H1 (cell line): ENCODE measurements around the gene MREG. TPM values are rescaled to one million over a fixed set of nuclear protein-coding genes. Genes with fewer than 3 reads are reported as not detected.

Experiments used
- CTCF ChIA-PET: fragments of 300-600 bp; sonication (Branson Sonifier 250); formaldehyde crosslinking; loops from one replicate; lab custom pipeline; 2021; ENCODE audit not compliant: partially characterized antibody; lab: Charles Lee
- POLR2A ChIA-PET: fragments of 300-600 bp; sonication (Branson Sonifier 250); formaldehyde crosslinking; loops from one replicate; lab custom pipeline; 2021; ENCODE audit warnings: inconsistent platforms; ENCODE audit not compliant: partially characterized antibody; lab: Charles Lee
- DNase-seq, 2 experiments: peaks; one replicate each; pipeline versions ENCODE4 v3.0.0 to v3.0.0-alpha.2; 2010 to 2022; ENCODE audit warnings: low spot score in 2 of 2, low read depth in 1 of 2, mixed read lengths in 1 of 2
- FAIRE-seq: peaks from 2 replicates; lab custom pipeline; 2011; peaks lifted over from hg19 to GRCh38; lab: Jason Lieb, UNC
- H2AFZ ChIP-seq: 2 replicates; pipeline ENCODE4 v1.8.1; 2012; ENCODE audit warnings: low read length, inconsistent platforms
- H2AK5ac ChIP-seq: 2 replicates; pipeline ENCODE4 v1.6.1; 2013; ENCODE audit warnings: low read depth, low read length
- H2BK120ac ChIP-seq: replicated peaks from 2 replicates; pipeline ENCODE3; 2013; ENCODE audit warnings: low read depth, low read length, inconsistent platforms
- H2BK12ac ChIP-seq: 2 replicates; pipeline ENCODE4 v1.6.1; 2013; ENCODE audit warnings: low read depth, low read length
- H2BK15ac ChIP-seq: 2 replicates; pipeline ENCODE4 v1.6.1; 2013; ENCODE audit warnings: low read length
- H2BK20ac ChIP-seq: 2 replicates; pipeline ENCODE4 v1.6.1; 2013; ENCODE audit warnings: low read length
- H2BK5ac ChIP-seq: 2 replicates; pipeline ENCODE4 v1.6.1; 2013; ENCODE audit warnings: low read depth, low read length
- H3K14ac ChIP-seq: 2 replicates; pipeline ENCODE4 v1.6.1; 2013; ENCODE audit warnings: inconsistent platforms; ENCODE audit not compliant: insufficient read length
- H3K18ac ChIP-seq: 2 replicates; pipeline ENCODE4 v1.6.1; 2013; ENCODE audit warnings: low read length; ENCODE audit errors: extremely low read depth
- H3K23ac ChIP-seq: 2 replicates; pipeline ENCODE4 v1.6.1; 2013; ENCODE audit warnings: inconsistent platforms; ENCODE audit not compliant: insufficient read length
- H3K23me2 ChIP-seq: 2 replicates; pipeline ENCODE4 v1.6.1; 2013; ENCODE audit warnings: low read depth, low read length
- H3K27ac ChIP-seq: 2 replicates; pipeline ENCODE4 v1.6.1; 2011; ENCODE audit warnings: low read depth, low read length, inconsistent platforms
- H3K27me3 ChIP-seq, 4 experiments: replicated peaks in 1 of 4; 1 replicate in 1 of 4; 2 replicates in 3 of 4; pipeline versions ENCODE4 v1.6.1 to v1.8.1; 2011 to 2013; ENCODE audit warnings: low read length in 3 of 4, mild to moderate bottlenecking in 3 of 4, inconsistent platforms in 2 of 4, mixed read lengths in 2 of 4, moderate library complexity in 1 of 4; ENCODE audit not compliant: control insufficient read depth in 3 of 4, insufficient read depth in 3 of 4; ENCODE audit errors: extremely low read depth in 1 of 4
- H3K36me3 ChIP-seq, 4 experiments: 2 replicates each; pipeline versions ENCODE4 v1.6.1 to v1.8.1; 2011 to 2013; ENCODE audit warnings: mild to moderate bottlenecking in 4 of 4, low read length in 3 of 4, moderate library complexity in 2 of 4, control low read depth in 1 of 4, inconsistent platforms in 1 of 4; ENCODE audit not compliant: insufficient read depth in 4 of 4, control insufficient read depth in 2 of 4
- H3K4ac ChIP-seq: replicated peaks from 2 replicates; pipeline ENCODE3; 2013; ENCODE audit warnings: low read length, low read depth, mixed read lengths, inconsistent platforms; ENCODE audit not compliant: insufficient read length
- H3K4me1 ChIP-seq, 4 experiments: replicated peaks in 1 of 4; 1 replicate in 1 of 4; 2 replicates in 3 of 4; pipeline versions ENCODE4 v1.6.1 to v1.8.1; 2011 to 2013; ENCODE audit warnings: low read length in 3 of 4, inconsistent platforms in 2 of 4, mixed read lengths in 1 of 4; ENCODE audit not compliant: insufficient read depth in 4 of 4, control insufficient read depth in 3 of 4
- H3K4me2 ChIP-seq, 2 experiments: 2 replicates each; pipeline versions ENCODE4 v1.6.1 to v1.8.1; 2011 to 2013; ENCODE audit warnings: low read depth in 2 of 2, low read length in 2 of 2, control low read depth in 1 of 2, inconsistent platforms in 1 of 2, mild to moderate bottlenecking in 1 of 2; ENCODE audit not compliant: insufficient read depth in 1 of 2
- H3K4me3 ChIP-seq, 4 experiments: fragments of 200-600, 300-600 bp in 1 of 4; sonication (generic), shearing (Covaris generic), sonication (Bioruptor Twin) in 1 of 4; 2 replicates each; pipeline versions ENCODE4 v1.5.1 to v1.8.1; 2011 to 2016; ENCODE audit warnings: low read length in 4 of 4, low read depth in 3 of 4, control low read depth in 2 of 4, inconsistent platforms in 2 of 4, mild to moderate bottlenecking in 2 of 4, mixed read lengths in 1 of 4, moderate library complexity in 1 of 4; ENCODE audit not compliant: insufficient read depth in 2 of 4; ENCODE audit errors: extremely low read depth in 1 of 4
- H3K56ac ChIP-seq: replicated peaks from 2 replicates; pipeline ENCODE3; 2013; ENCODE audit warnings: low read depth, mild to moderate bottlenecking, mixed read lengths, low read length, inconsistent platforms; ENCODE audit not compliant: insufficient read length
- H3K79me1 ChIP-seq: 2 replicates; pipeline ENCODE4 v1.6.1; 2013; ENCODE audit warnings: low read depth, low read length, control low read depth
- H3K79me2 ChIP-seq, 2 experiments: 2 replicates each; pipeline versions ENCODE4 v1.6.1 to v1.8.1; 2012 to 2013; ENCODE audit warnings: low read length in 2 of 2, mild to moderate bottlenecking in 2 of 2, inconsistent platforms in 1 of 2; ENCODE audit not compliant: insufficient read depth in 2 of 2, control insufficient read depth in 1 of 2
- H3K9ac ChIP-seq, 4 experiments: replicated peaks in 1 of 4; 1 replicate in 1 of 4; 2 replicates in 3 of 4; pipeline versions ENCODE4 v1.6.1 to v1.8.1; 2011 to 2013; ENCODE audit warnings: low read depth in 3 of 4, low read length in 3 of 4, control low read depth in 2 of 4, mild to moderate bottlenecking in 2 of 4, moderate library complexity in 2 of 4, inconsistent platforms in 1 of 4; ENCODE audit errors: extremely low read depth in 1 of 4
- H3K9me3 ChIP-seq, 2 experiments: 2 replicates each; pipeline versions ENCODE4 v1.6.1 to v1.8.1; 2012 to 2013; ENCODE audit warnings: mild to moderate bottlenecking in 2 of 2, moderate library complexity in 2 of 2, control low read depth in 1 of 2, inconsistent platforms in 1 of 2, low read depth in 1 of 2, low read length in 1 of 2, mixed read lengths in 1 of 2; ENCODE audit not compliant: insufficient read depth in 2 of 2
- H4K20me1 ChIP-seq, 2 experiments: replicated peaks in 1 of 2; 2 replicates each; pipeline versions ENCODE3 to v1.8.1; 2011 to 2013; ENCODE audit warnings: inconsistent platforms in 2 of 2, low read length in 2 of 2, mild to moderate bottlenecking in 1 of 2; ENCODE audit not compliant: insufficient read depth in 2 of 2, control insufficient read depth in 1 of 2
- H4K5ac ChIP-seq: 2 replicates; pipeline ENCODE4 v1.6.1; 2013; ENCODE audit warnings: low read length, low read depth, mixed read lengths, inconsistent platforms; ENCODE audit not compliant: insufficient read length
- H4K8ac ChIP-seq: 2 replicates; pipeline ENCODE4 v1.8.0; 2013; ENCODE audit warnings: mild to moderate bottlenecking, moderate library complexity, low read length, inconsistent platforms; ENCODE audit not compliant: insufficient read depth; ENCODE audit errors: extremely low read depth
- H4K91ac ChIP-seq: replicated peaks from 2 replicates; pipeline ENCODE3; 2013; ENCODE audit warnings: low read length, mixed read lengths, inconsistent platforms; ENCODE audit not compliant: insufficient read length
- BRCA1 ChIP-seq: IDR thresholded peaks from 2 replicates; pipeline ENCODE4 v1.6.1; 2012; ENCODE audit warnings: low read depth, low read length, improper control_type of control experiment
- CHD2 ChIP-seq: IDR thresholded peaks from 2 replicates; pipeline ENCODE4 v1.6.1; 2012; ENCODE audit warnings: low read length, improper control_type of control experiment
- E2F6 ChIP-seq: IDR thresholded peaks from 2 replicates; pipeline ENCODE4 v1.6.1; 2012; ENCODE audit warnings: inconsistent platforms
- EP300 ChIP-seq, 2 experiments: IDR thresholded peaks; 1 replicate in 1 of 2; 2 replicates in 1 of 2; pipeline ENCODE4 v1.6.1; 2011 to 2012; ENCODE audit warnings: low read depth in 2 of 2, low read length in 2 of 2, mild to moderate bottlenecking in 2 of 2, borderline replicate concordance in 1 of 2, inconsistent platforms in 1 of 2, moderate library complexity in 1 of 2
- FOSL1 ChIP-seq: IDR thresholded peaks from 2 replicates; pipeline ENCODE4 v1.6.1; 2011; ENCODE audit warnings: mild to moderate bottlenecking, low read depth, low read length, moderate library complexity; ENCODE audit not compliant: insufficient read depth
- KDM1A ChIP-seq: fragments of 200-600, 300-600 bp; sonication (generic); IDR thresholded peaks from 2 replicates; pipeline ENCODE4 v1.7.1; 2016; ENCODE audit warnings: mild to moderate bottlenecking, low read length, borderline replicate concordance
- KDM4A ChIP-seq: IDR thresholded peaks from one replicate; pipeline ENCODE4 v1.7.1; 2012; ENCODE audit warnings: low read depth, mild to moderate bottlenecking, moderate library complexity, low read length, inconsistent platforms; ENCODE audit not compliant: severe bottlenecking
- POU5F1 ChIP-seq: IDR thresholded peaks from 2 replicates; pipeline ENCODE4 v1.6.1; 2011; ENCODE audit warnings: low read depth, mild to moderate bottlenecking, low read length, moderate library complexity
- SRF ChIP-seq: IDR thresholded peaks from 2 replicates; pipeline ENCODE4 v1.6.1; 2011; ENCODE audit warnings: mild to moderate bottlenecking, low read depth, low read length, moderate library complexity
- TAF7 ChIP-seq: optimal IDR thresholded peaks from 2 replicates; pipeline ENCODE3; 2011; ENCODE audit warnings: low read depth, mild to moderate bottlenecking, inconsistent platforms, low read length, moderate library complexity, borderline replicate concordance
- TEAD4 ChIP-seq: IDR thresholded peaks from 2 replicates; pipeline ENCODE4 v1.6.1; 2012; ENCODE audit warnings: low read depth, low read length, inconsistent platforms, mixed read lengths
- WGBS, 2 experiments: shearing (Covaris generic) in 1 of 2; methylation state at CpG; one replicate each; pipeline versions ENCODE4 v1.1.6 to v1.1.7; 2013 to 2015; ENCODE audit warnings: low lambda C conversion rate in 2 of 2, mixed read lengths in 2 of 2, inconsistent platforms in 1 of 2, low coverage in 1 of 2, missing lambda C conversion rate in 1 of 2; ENCODE audit not compliant: insufficient replicate concordance in 2 of 2, insufficient coverage in 1 of 2, insufficient read length in 1 of 2; ENCODE audit errors: extremely low coverage in 1 of 2, missing lambda C conversion rate in 1 of 2; 5-methylcytosine and 5-hydroxymethylcytosine counted together
- polyA plus RNA-seq, 7 experiments: library from polyadenylated mRNA; depleted of rRNA in 3 of 7; stranded (reverse) in 5 of 7; unstranded in 2 of 7; fragments of >200 nt in 5 of 7; fragments of 200-250 nt in 2 of 7; gene quantifications; 1 replicate in 5 of 7; 2 replicates in 1 of 7; 4 replicates in 1 of 7; pipeline versions ENCODE4 v1.2.1 to v1.2.3, GENCODE V29; 2011 to 2013; ENCODE audit warnings: missing spikeins in 2 of 7, mixed read lengths in 2 of 7
- total RNA-seq: library from RNA; stranded (reverse); fragmentation: NEBNext Ultra II Directional; extraction: Animal tissue kit (Norgen Biotek cat#: 25700); gene quantifications from 2 replicates; pipeline ENCODE4 v1.2.1, GENCODE V29; 2021

The MREG gene
- total and polyA plus RNA-seq, 2 of the 8 experiments (the other 6 are each of a cell fraction or from before 2014, with no cell fraction given): 7.5 to 31.9 TPM

GRCh38 chr2:215961981-215962380, 51.4 kb downstream of the MREG start:
- Histone ChIP-seq H3K14ac (no peak overlapping the region), H3K27ac (no peak overlapping the region), H2AK5ac (no peak overlapping the region), H4K8ac (no peak overlapping the region), H4K5ac (no peak overlapping the region), H2BK5ac (no peak overlapping the region), H4K91ac (no peak overlapping the region), H3K4me2 (no peak overlapping the region), H3K36me3 (peaks cover 0 to 4% (median 0%) of the 10 kb centered on the region in 4 experiments; a peak in 1 of 8 replicates), H2BK12ac (no peak overlapping the region), H3K27me3 (no peaks in the 10 kb centered on the region), H3K9me3 (no peaks in the 10 kb centered on the region), H3K23me2 (no peaks in the 10 kb centered on the region), H3K56ac (no peak overlapping the region), H2BK15ac (no peak overlapping the region), H3K23ac (no peak overlapping the region), H4K20me1 (no peaks in the 10 kb centered on the region), H3K9ac (no peak overlapping the region), H3K4ac (no peak overlapping the region), H2BK20ac (no peak overlapping the region), H3K79me2 (no peaks in the 10 kb centered on the region), H2BK120ac (no peak overlapping the region), H2AFZ (no peak overlapping the region), H3K79me1 (peaks cover 8% of the 10 kb centered on the region), H3K18ac (no peak overlapping the region), H3K4me1 (peaks cover 0 to 3% (median 0%) of the 10 kb centered on the region in 4 experiments; a peak in 1 of 7 replicates), H3K4me3 (no peak overlapping the region)
- WGBS, 2 experiments: 89% methylated on average over 5 of the region's 5 CpGs; no CpG with 5 or more reads in 1 of the 2 experiments
- no peak for FAIRE-seq
- no peak for DNase-seq
- TF ChIP-seq SRF (no peak), KDM4A (no peak), EP300 (IDR thresholded peaks at IDR 0.05; ENCODE audit: borderline replicate concordance in 1 of 2, low read depth in 2 of 2, low read length in 2 of 2) (no peak), TAF7 (no peak), KDM1A (no peak), FOSL1 (no peak), E2F6 (no peak), BRCA1 (no peak), CHD2 (no peak), TEAD4 (no peak), POU5F1 (no peak)
- POLR2A ChIA-PET: interaction anchor here (0.6 kb wide), 1 partner anchor 16 kb away, joined by 3 read pairs; no protein-coding TSS in a partner anchor
- CTCF ChIA-PET: interaction anchor here (1.0 to 2.5 kb wide), 6 partner anchors 12 to 51 kb away, joined by 3 to 6 read pairs (median 4); no protein-coding TSS in a partner anchor
